Measurements from ENCODE around the gene DDX60.

Gene DDX60

GRCh38 chr4:168199260-168199957 is 119.1 kb downstream of the DDX60 start:
- TF ChIP-seq POLR2AphosphoS5 (IDR thresholded peaks at IDR 0.05; ENCODE audit: low read depth, low read length) (no peak), FOXP2 (optimal IDR thresholded peaks at IDR 0.05; ENCODE audit: borderline replicate concordance, extremely low read depth, extremely low read length, insufficient read depth) (no peak)

GRCh38 chr4:168197926-168198325 is 120.6 kb downstream of the DDX60 start:
- TF ChIP-seq FOXP2 (optimal IDR thresholded peaks at IDR 0.05; ENCODE audit: borderline replicate concordance, extremely low read depth, extremely low read length, insufficient read depth) (no peak), REST (IDR thresholded peaks at IDR 0.05; ENCODE audit: insufficient read depth in 1 of 2, low read depth in 2 of 2, low read length in 2 of 2) (no peak), POLR2AphosphoS5 (IDR thresholded peaks at IDR 0.05; ENCODE audit: low read depth, low read length) (no peak), SIN3A (IDR thresholded peaks at IDR 0.05; ENCODE audit: borderline replicate concordance, insufficient read depth, low read length) (no peak), TAF1 (IDR thresholded peaks at IDR 0.05; ENCODE audit: borderline replicate concordance, insufficient read depth, low read length) (no peak)

GRCh38 chr4:168188754-168189153 is 129.8 kb downstream of the DDX60 start:
- no peak for TF ChIP-seq FOXP2 (optimal IDR thresholded peaks at IDR 0.05; ENCODE audit: borderline replicate concordance, extremely low read depth, extremely low read length, insufficient read depth)
- no peak for TF ChIP-seq TAF1 (IDR thresholded peaks at IDR 0.05; ENCODE audit: borderline replicate concordance, insufficient read depth, low read length)
- no peak for TF ChIP-seq POLR2AphosphoS5 (IDR thresholded peaks at IDR 0.05; ENCODE audit: low read depth, low read length)
- TF ChIP-seq SIN3A (IDR thresholded peaks at IDR 0.05; ENCODE audit: borderline replicate concordance, insufficient read depth, low read length) = no peak
- TF ChIP-seq REST (IDR thresholded peaks at IDR 0.05; ENCODE audit: insufficient read depth in 1 of 2, low read depth in 2 of 2, low read length in 2 of 2) = no peak

- TF ChIP-seq POLR2AphosphoS5 (IDR thresholded peaks at IDR 0.05; ENCODE audit: low read depth, low read length) (no peak), FOXP2 (optimal IDR thresholded peaks at IDR 0.05; ENCODE audit: borderline replicate concordance, extremely low read depth, extremely low read length, insufficient read depth) (no peak), TAF1 (IDR thresholded peaks at IDR 0.05; ENCODE audit: borderline replicate concordance, insufficient read depth, low read length) (no peak), SIN3A (IDR thresholded peaks at IDR 0.05; ENCODE audit: borderline replicate concordance, insufficient read depth, low read length) (no peak), REST (IDR thresholded peaks at IDR 0.05; ENCODE audit: insufficient read depth in 1 of 2, low read depth in 2 of 2, low read length in 2 of 2) (no peak)
These were observed 134.6 kb downstream of the DDX60 start for GRCh38 chr4:168183717-168184571.

DNA sequence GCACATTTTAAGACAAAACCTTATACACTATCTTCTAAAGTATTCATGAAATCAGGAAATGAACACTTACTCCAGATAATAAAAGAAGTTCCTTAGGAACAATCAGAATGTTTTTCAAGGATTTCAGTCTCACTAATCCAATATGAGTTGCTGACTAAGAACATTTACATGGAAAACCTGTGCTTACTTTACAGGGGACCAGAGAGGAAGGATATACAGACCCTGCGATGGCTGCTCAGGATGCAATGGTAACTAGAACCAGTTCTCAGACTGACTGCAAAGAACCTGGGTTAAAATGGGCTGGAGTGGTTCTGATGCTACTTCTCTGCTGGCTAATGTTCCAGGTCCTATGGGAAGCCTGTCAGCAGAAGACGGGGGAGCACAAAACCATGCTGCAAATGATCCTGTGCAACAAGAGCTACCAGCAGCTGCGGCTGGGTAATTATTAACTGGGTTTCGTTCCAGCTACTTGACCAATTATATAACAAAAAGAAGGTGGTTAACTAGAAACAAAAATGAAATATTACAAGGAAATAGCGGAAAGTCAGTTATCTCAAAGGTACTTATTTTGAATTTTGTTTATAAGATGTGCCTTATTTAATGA is 140.9 kb downstream of the DDX60 start:
- TF ChIP-seq REST (IDR thresholded peaks at IDR 0.05; ENCODE audit: insufficient read depth in 1 of 2, low read depth in 2 of 2, low read length in 2 of 2) = no peak
- TF ChIP-seq TAF1 (IDR thresholded peaks at IDR 0.05; ENCODE audit: borderline replicate concordance, insufficient read depth, low read length) = no peak
- no peak for TF ChIP-seq POLR2AphosphoS5 (IDR thresholded peaks at IDR 0.05; ENCODE audit: low read depth, low read length)
- TF ChIP-seq SIN3A (IDR thresholded peaks at IDR 0.05; ENCODE audit: borderline replicate concordance, insufficient read depth, low read length) = no peak
- TF ChIP-seq FOXP2 (optimal IDR thresholded peaks at IDR 0.05; ENCODE audit: borderline replicate concordance, extremely low read depth, extremely low read length, insufficient read depth) = no peak

All from PFSK-1 (cell line).